SK-N-SH treated with all-trans-retinoic acid at 6 μM for 48 hours (cell line): ENCODE data around the gene TSHZ1.

Experiments used
- ATAC-seq: fragments of 200-7000 bp; cut with Tn5 transposase; 3 replicates; pipeline ENCODE4 v1.9.1; 2020; ENCODE audit warnings: mild to moderate bottlenecking, moderate library complexity
- ARNTL ChIP-seq: fragments of 450-650 bp; formaldehyde crosslinking; IDR thresholded peaks from 2 replicates; pipeline ENCODE4 v1.5.0; 2020; ENCODE audit warnings: low read depth, mild to moderate bottlenecking, moderate library complexity, borderline replicate concordance
- BACH2 ChIP-seq: fragments of 250-450 bp; sonication (Bioruptor Pico); IDR thresholded peaks from 2 replicates; pipeline ENCODE4 v1.9.0; 2021; ENCODE audit warnings: mild to moderate bottlenecking, borderline replicate concordance
- CSDC2 ChIP-seq: fragments of 250-450 bp; sonication (Bioruptor Pico); IDR thresholded peaks from 2 replicates; pipeline ENCODE4 v1.5.0; 2020; ENCODE audit warnings: mild to moderate bottlenecking, moderate library complexity
- GLIS3 ChIP-seq: fragments of 250-450 bp; sonication (Bioruptor Pico); IDR thresholded peaks from 2 replicates; pipeline ENCODE4 v1.5.0; 2020; ENCODE audit warnings: mild to moderate bottlenecking, moderate library complexity
- ISL1 ChIP-seq: fragments of 250-450 bp; sonication (Bioruptor Pico); IDR thresholded peaks from 2 replicates; pipeline ENCODE4 v2.1.2; 2022; ENCODE audit warnings: mild to moderate bottlenecking, moderate library complexity
- OSR1 ChIP-seq: fragments of 250-450 bp; sonication (Bioruptor Pico); IDR thresholded peaks from 2 replicates; pipeline ENCODE4 v1.8.0; 2022; ENCODE audit warnings: moderate library complexity, mild to moderate bottlenecking, inconsistent platforms
- PATZ1 ChIP-seq: fragments of 250-450 bp; sonication (Bioruptor Pico); IDR thresholded peaks from 2 replicates; pipeline ENCODE4 v1.8.0; 2020; ENCODE audit warnings: mild to moderate bottlenecking, moderate library complexity, borderline replicate concordance
- POU6F1 ChIP-seq: fragments of 250-450 bp; sonication (Bioruptor Pico); IDR thresholded peaks from 2 replicates; pipeline ENCODE4 v1.8.0; 2021; ENCODE audit warnings: low read depth, mild to moderate bottlenecking, moderate library complexity, borderline replicate concordance
- RARB ChIP-seq: fragments of 250-450 bp; sonication (Bioruptor Pico); IDR thresholded peaks from 2 replicates; pipeline ENCODE4 v1.8.0; 2021; ENCODE audit warnings: mild to moderate bottlenecking, moderate library complexity
- TCF4 ChIP-seq: fragments of 250-450 bp; sonication (Bioruptor Pico); IDR thresholded peaks from 2 replicates; pipeline ENCODE4 v1.8.0; 2021; ENCODE audit warnings: mild to moderate bottlenecking, moderate library complexity, borderline replicate concordance
- TOX ChIP-seq: fragments of 250-450 bp; sonication (Bioruptor Pico); IDR thresholded peaks from 2 replicates; pipeline ENCODE4 v1.8.0; 2021; ENCODE audit warnings: mild to moderate bottlenecking, moderate library complexity, borderline replicate concordance
- ZFP3 ChIP-seq: fragments of 250-450 bp; sonication (Bioruptor Pico); IDR thresholded peaks from 2 replicates; pipeline ENCODE4 v1.5.0; 2020; ENCODE audit warnings: mild to moderate bottlenecking, moderate library complexity
- ZFP30 ChIP-seq: fragments of 450-650 bp; formaldehyde crosslinking; IDR thresholded peaks from 2 replicates; pipeline ENCODE4 v1.5.0; 2022; ENCODE audit warnings: mild to moderate bottlenecking, moderate library complexity
- ZNF565 ChIP-seq: fragments of 450-650 bp; formaldehyde crosslinking; conservative IDR thresholded peaks from 2 replicates; pipeline ENCODE4 v1.5.0; 2020; ENCODE audit warnings: low read depth, mild to moderate bottlenecking, moderate library complexity
- ZNF70 ChIP-seq: fragments of 450-650 bp; formaldehyde crosslinking; IDR thresholded peaks from 2 replicates; pipeline ENCODE4 v1.5.0; 2020; ENCODE audit warnings: mild to moderate bottlenecking, moderate library complexity
- ZNF8 ChIP-seq: fragments of 450-650 bp; formaldehyde crosslinking; IDR thresholded peaks from 2 replicates; pipeline ENCODE4 v1.5.0; 2020; ENCODE audit warnings: mild to moderate bottlenecking, moderate library complexity
- TF ChIP-seq, protein P1 (sequence below): fragments of 250-450 bp; sonication (Bioruptor Pico); IDR thresholded peaks from 2 replicates; pipeline ENCODE4 v1.5.1; 2021; ENCODE audit warnings: mild to moderate bottlenecking, moderate library complexity
- TF ChIP-seq, protein P2 (sequence below): fragments of 250-450 bp; sonication (Bioruptor Pico); IDR thresholded peaks from 2 replicates; pipeline ENCODE4 v1.5.0; 2020; ENCODE audit warnings: mild to moderate bottlenecking, moderate library complexity

The TSHZ1 gene, protein sequence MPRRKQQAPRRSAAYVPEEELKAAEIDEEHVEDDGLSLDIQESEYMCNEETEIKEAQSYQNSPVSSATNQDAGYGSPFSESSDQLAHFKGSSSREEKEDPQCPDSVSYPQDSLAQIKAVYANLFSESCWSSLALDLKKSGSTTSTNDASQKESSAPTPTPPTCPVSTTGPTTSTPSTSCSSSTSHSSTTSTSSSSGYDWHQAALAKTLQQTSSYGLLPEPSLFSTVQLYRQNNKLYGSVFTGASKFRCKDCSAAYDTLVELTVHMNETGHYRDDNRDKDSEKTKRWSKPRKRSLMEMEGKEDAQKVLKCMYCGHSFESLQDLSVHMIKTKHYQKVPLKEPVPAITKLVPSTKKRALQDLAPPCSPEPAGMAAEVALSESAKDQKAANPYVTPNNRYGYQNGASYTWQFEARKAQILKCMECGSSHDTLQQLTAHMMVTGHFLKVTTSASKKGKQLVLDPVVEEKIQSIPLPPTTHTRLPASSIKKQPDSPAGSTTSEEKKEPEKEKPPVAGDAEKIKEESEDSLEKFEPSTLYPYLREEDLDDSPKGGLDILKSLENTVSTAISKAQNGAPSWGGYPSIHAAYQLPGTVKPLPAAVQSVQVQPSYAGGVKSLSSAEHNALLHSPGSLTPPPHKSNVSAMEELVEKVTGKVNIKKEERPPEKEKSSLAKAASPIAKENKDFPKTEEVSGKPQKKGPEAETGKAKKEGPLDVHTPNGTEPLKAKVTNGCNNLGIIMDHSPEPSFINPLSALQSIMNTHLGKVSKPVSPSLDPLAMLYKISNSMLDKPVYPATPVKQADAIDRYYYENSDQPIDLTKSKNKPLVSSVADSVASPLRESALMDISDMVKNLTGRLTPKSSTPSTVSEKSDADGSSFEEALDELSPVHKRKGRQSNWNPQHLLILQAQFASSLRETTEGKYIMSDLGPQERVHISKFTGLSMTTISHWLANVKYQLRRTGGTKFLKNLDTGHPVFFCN (N-terminal part only)

DNA sequence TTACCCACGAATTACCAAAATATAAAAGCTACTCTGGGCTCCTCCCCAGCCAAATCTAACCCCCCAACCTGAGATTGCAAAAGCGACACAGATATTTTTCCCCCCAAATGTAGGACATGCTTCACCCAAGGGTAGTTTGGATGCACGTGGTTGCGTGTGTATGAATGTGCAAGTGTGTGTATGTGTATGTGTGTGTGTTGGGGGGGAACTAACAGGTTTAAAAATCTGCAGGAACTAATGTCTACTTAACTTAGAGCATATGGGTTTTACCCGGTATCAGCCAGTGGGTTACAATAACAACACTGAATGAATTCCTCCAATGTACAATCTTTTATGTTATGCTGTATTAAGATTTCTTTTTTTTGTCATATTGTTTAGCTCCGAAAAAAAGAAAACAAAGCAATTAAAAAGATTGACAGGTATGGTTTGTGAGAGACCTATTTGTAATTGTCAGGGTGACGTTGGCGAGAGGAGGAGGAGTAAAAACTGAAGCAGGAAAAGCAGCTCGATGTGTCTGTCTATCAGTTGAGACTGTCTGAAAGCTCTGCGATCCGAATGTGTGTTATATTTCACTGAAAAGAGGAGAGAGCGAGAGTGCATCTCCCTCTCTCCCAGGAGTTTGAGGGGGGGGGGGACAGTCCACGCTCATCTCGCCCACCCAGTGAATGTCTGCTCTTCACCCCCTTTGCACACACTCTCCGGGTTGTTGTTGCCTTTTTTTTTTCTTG is at the start of gene TSHZ1:
Gene TSHZ1, plus strand, starts transcription at position 524 of the 728 bp plus-strand sequence. CDS start 1,080 bp downstream, outside the sequence.
- peak; percentile 70 for ATAC-seq
- TF ChIP-seq CSDC2 (CRISPR knock-in tag) (no peak), PATZ1 (CRISPR knock-in tag) (peak; percentile 85; the same call in 1 of the 2 replicates)

GRCh38 chr18:75161256-75162028 is 49.2 kb upstream of the TSHZ1 start:
- TF ChIP-seq ISL1 (CRISPR knock-in tag) (no peak), BACH2 (CRISPR knock-in tag) (no peak), PATZ1 (CRISPR knock-in tag) (no peak), TCF4 (CRISPR knock-in tag) (no peak), TOX (no peak), ZFP30 (no peak), ZNF8 (CRISPR knock-in tag) (no peak), ARNTL (CRISPR knock-in tag) (no peak), ZNF70 (CRISPR knock-in tag) (no peak), OSR1 (CRISPR knock-in tag) (no peak), RARB (CRISPR knock-in tag) (no peak), GLIS3 (no peak), CSDC2 (CRISPR knock-in tag) (no peak)
- TF ChIP-seq, protein P1, sequence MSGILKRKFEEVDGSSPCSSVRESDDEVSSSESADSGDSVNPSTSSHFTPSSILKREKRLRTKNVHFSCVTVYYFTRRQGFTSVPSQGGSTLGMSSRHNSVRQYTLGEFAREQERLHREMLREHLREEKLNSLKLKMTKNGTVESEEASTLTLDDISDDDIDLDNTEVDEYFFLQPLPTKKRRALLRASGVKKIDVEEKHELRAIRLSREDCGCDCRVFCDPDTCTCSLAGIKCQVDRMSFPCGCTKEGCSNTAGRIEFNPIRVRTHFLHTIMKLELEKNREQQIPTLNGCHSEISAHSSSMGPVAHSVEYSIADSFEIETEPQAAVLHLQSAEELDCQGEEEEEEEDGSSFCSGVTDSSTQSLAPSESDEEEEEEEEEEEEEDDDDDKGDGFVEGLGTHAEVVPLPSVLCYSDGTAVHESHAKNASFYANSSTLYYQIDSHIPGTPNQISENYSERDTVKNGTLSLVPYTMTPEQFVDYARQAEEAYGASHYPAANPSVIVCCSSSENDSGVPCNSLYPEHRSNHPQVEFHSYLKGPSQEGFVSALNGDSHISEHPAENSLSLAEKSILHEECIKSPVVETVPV (CRISPR knock-in tag) = no peak
- peak; percentile 50; the same call in 1 of the 3 replicates for ATAC-seq

DNA sequence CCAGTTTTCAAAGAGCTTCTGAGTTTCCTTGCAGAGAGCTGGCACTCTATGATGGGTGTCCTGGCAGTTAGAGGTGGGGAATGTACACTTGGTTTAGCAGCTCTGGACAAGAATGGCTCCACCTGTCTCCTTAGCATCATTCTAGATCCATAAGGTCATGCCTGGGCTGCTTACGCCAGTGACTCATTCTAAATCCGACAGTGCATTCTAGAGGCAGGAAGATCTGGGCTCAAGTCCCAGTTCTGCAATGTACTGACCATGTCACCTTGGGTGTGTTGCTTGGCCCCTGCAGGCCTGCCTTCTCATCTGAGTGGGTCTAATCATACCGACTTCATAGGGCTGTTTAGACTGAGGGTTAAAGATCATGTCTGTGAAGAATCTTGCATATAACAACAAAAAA is 48.1 kb upstream of the TSHZ1 start:
- TF ChIP-seq ISL1 (CRISPR knock-in tag) (no peak), POU6F1 (CRISPR knock-in tag) (no peak), ZNF565 (no peak), ARNTL (CRISPR knock-in tag) (no peak), TOX (no peak), BACH2 (CRISPR knock-in tag) (no peak), ZFP30 (no peak), ZFP3 (CRISPR knock-in tag) (no peak), TCF4 (CRISPR knock-in tag) (no peak)
- TF ChIP-seq, protein P2, sequence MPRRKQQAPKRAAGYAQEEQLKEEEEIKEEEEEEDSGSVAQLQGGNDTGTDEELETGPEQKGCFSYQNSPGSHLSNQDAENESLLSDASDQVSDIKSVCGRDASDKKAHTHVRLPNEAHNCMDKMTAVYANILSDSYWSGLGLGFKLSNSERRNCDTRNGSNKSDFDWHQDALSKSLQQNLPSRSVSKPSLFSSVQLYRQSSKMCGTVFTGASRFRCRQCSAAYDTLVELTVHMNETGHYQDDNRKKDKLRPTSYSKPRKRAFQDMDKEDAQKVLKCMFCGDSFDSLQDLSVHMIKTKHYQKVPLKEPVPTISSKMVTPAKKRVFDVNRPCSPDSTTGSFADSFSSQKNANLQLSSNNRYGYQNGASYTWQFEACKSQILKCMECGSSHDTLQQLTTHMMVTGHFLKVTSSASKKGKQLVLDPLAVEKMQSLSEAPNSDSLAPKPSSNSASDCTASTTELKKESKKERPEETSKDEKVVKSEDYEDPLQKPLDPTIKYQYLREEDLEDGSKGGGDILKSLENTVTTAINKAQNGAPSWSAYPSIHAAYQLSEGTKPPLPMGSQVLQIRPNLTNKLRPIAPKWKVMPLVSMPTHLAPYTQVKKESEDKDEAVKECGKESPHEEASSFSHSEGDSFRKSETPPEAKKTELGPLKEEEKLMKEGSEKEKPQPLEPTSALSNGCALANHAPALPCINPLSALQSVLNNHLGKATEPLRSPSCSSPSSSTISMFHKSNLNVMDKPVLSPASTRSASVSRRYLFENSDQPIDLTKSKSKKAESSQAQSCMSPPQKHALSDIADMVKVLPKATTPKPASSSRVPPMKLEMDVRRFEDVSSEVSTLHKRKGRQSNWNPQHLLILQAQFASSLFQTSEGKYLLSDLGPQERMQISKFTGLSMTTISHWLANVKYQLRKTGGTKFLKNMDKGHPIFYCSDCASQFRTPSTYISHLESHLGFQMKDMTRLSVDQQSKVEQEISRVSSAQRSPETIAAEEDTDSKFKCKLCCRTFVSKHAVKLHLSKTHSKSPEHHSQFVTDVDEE (CRISPR knock-in tag) = no peak
- TF ChIP-seq, protein P1 (CRISPR knock-in tag) = no peak
- TF ChIP-seq, all 23 proteins: peak for 0
- ATAC-seq = peak; percentile 61
